ENCODE results near the gene AKR1C3.

DNA sequence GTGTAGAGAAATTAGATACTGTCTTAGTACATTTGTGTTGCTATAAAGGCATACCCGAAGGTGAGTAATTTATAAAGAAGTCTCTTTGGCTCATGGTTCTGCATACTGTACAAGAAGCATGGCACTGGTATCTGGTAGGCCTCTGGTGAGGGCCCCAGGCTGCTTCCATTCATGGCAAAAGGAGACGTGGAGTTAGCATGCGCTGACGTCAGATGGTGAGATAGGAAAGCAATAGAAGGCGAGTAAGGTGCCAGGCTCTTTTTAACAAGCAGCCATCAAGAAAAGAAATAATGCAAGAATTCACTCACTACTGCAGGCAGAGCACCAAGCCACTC, 52.7 kb downstream of the AKR1C3 start:
- TF ChIP-seq POLR2A (IDR thresholded peaks at IDR 0.05): no peak
- TF ChIP-seq, protein P1, sequence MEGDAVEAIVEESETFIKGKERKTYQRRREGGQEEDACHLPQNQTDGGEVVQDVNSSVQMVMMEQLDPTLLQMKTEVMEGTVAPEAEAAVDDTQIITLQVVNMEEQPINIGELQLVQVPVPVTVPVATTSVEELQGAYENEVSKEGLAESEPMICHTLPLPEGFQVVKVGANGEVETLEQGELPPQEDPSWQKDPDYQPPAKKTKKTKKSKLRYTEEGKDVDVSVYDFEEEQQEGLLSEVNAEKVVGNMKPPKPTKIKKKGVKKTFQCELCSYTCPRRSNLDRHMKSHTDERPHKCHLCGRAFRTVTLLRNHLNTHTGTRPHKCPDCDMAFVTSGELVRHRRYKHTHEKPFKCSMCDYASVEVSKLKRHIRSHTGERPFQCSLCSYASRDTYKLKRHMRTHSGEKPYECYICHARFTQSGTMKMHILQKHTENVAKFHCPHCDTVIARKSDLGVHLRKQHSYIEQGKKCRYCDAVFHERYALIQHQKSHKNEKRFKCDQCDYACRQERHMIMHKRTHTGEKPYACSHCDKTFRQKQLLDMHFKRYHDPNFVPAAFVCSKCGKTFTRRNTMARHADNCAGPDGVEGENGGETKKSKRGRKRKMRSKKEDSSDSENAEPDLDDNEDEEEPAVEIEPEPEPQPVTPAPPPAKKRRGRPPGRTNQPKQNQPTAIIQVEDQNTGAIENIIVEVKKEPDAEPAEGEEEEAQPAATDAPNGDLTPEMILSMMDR (IDR thresholded peaks at IDR 0.05): no peak

Measured in prostate gland (tissue), 2 donors.